ENCODE measurements around the gene OR2Y1. TPM values are rescaled to one million over a fixed set of nuclear protein-coding genes. Genes with fewer than 3 reads are reported as not detected.

Gene OR2Y1
- polyA plus RNA-seq, 1 donor (not counting 4 experiments of a cell fraction or from before 2014, with no cell fraction given) = not detected

DNA sequence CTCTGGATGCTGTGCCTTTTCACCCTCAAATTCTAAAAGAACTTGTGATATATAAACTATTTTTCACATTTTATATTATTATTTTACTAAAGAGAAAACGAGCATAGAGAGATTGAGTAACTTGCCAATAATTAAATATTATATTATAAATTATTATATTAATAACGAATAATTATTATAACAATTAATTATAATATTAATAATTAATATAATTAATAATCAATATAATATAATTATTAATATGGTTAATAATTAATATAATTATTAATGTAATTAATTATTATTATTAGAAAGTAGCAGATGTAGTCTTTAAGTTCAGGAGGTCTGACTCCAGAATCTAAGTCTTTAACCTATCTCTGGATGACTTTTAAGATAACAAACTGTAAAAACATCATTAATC, 20.1 kb downstream of the OR2Y1 start:
- no peak overlapping the region for H3K4me3 ChIP-seq (ENCODE audit: control insufficient read depth in 2 of 3, extremely low read depth in 1 of 3, insufficient read depth in 2 of 3, low read depth in 1 of 3, low read length in 3 of 3)
- no peak overlapping the region for H3K4me2 ChIP-seq (ENCODE audit: control insufficient read depth, extremely low read depth, insufficient read depth, low read depth, low read length)
- TF ChIP-seq, protein P1, sequence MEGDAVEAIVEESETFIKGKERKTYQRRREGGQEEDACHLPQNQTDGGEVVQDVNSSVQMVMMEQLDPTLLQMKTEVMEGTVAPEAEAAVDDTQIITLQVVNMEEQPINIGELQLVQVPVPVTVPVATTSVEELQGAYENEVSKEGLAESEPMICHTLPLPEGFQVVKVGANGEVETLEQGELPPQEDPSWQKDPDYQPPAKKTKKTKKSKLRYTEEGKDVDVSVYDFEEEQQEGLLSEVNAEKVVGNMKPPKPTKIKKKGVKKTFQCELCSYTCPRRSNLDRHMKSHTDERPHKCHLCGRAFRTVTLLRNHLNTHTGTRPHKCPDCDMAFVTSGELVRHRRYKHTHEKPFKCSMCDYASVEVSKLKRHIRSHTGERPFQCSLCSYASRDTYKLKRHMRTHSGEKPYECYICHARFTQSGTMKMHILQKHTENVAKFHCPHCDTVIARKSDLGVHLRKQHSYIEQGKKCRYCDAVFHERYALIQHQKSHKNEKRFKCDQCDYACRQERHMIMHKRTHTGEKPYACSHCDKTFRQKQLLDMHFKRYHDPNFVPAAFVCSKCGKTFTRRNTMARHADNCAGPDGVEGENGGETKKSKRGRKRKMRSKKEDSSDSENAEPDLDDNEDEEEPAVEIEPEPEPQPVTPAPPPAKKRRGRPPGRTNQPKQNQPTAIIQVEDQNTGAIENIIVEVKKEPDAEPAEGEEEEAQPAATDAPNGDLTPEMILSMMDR (optimal IDR thresholded peaks at IDR 0.05 in 1 of 3, IDR thresholded peaks at IDR 0.05 in 1 of 3, conservative IDR thresholded peaks at IDR 0.05 in 1 of 3; ENCODE audit: extremely low read depth in 1 of 3, insufficient read depth in 2 of 3, low read length in 3 of 3) = no peak
- no peak for TF ChIP-seq EZH2 (IDR thresholded peaks at IDR 0.05; ENCODE audit: low read length)
- no peaks in the 10 kb centered on the region for H3K9me3 ChIP-seq (ENCODE audit: control insufficient read depth, low read depth, low read length)
- no peak overlapping the region for H3K27ac ChIP-seq (ENCODE audit: control insufficient read depth, insufficient read depth, low read length)
- H4K20me1 ChIP-seq (ENCODE audit: control insufficient read depth, extremely low read depth, insufficient read depth, low read length) = no peaks in the 10 kb centered on the region
- no peaks in the 10 kb centered on the region for H3K79me2 ChIP-seq (ENCODE audit: control insufficient read depth, insufficient read depth, low read length)
- dilution Hi-C loops (cut with MboI; ENCODE audit: extremely low pct_ligation_motif_present, low sequenced_read_pairs) = no loop called here
- H2AFZ ChIP-seq (ENCODE audit: control insufficient read depth, low read length) = no peak overlapping the region
- DNase-seq (ENCODE audit: low read depth, low spot score) (no peak), FAIRE-seq (no peak)
- H3K4me1 ChIP-seq (ENCODE audit: control insufficient read depth, extremely low read depth, insufficient read depth, low read length) = no peaks in the 10 kb centered on the region
- H3K9me1 ChIP-seq (ENCODE audit: control insufficient read depth, extremely low read depth, insufficient read depth, low read length) = no peaks in the 10 kb centered on the region
- no peaks in the 10 kb centered on the region for H3K36me3 ChIP-seq (ENCODE audit: control insufficient read depth in 2 of 2, extremely low read depth in 1 of 2, insufficient read depth in 2 of 2, low read length in 2 of 2)
- H3K27me3 ChIP-seq (ENCODE audit: control insufficient read depth, extremely low read depth, insufficient read depth, low read length) = no peaks in the 10 kb centered on the region
- no peak overlapping the region for H3K9ac ChIP-seq (ENCODE audit: control insufficient read depth, extremely low read depth, insufficient read depth, low read length)

DNA sequence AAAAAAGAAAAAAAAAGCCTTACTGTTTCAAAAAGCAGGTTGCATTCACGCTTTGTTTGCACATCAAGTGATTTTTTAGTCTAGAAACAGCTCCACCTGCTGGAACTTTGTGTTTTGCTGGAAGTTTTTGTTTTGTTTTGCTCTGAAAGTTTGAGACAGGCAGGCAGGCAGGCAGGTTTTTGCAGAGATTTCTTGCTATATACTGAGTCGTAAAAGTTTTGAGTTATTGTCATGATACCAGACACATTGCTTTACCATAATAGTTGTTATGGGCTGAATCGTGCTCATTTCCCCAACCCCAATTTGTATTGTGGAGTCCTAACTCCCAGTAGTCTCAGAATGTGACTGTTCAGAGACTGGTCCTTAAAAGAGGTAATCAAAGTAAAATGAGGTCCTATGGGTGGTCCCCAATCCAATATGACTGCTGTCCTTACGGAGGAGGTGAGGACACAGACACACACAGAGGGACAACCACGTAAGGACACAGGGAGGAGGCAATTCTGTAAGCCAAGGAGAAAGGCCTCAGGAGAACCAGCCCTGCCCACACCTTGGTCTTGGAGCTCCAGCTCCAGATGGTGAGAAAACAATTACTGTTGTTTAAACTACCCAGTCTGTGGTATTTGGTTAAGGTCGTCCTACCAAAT, 20.9 kb downstream of the OR2Y1 start:
- no peaks in the 10 kb centered on the region for H3K9me3 ChIP-seq (ENCODE audit: control insufficient read depth, low read depth, low read length)
- dilution Hi-C loops (cut with MboI; ENCODE audit: extremely low pct_ligation_motif_present, low sequenced_read_pairs) = no loop called here
- H4K20me1 ChIP-seq (ENCODE audit: control insufficient read depth, extremely low read depth, insufficient read depth, low read length) = no peaks in the 10 kb centered on the region
- H2AFZ ChIP-seq (ENCODE audit: control insufficient read depth, low read length) = no peak overlapping the region
- H3K4me3 ChIP-seq (ENCODE audit: control insufficient read depth in 2 of 3, extremely low read depth in 1 of 3, insufficient read depth in 2 of 3, low read depth in 1 of 3, low read length in 3 of 3) = no peak overlapping the region
- H3K27ac ChIP-seq (ENCODE audit: control insufficient read depth, insufficient read depth, low read length) = no peak overlapping the region
- no peak overlapping the region for H3K4me2 ChIP-seq (ENCODE audit: control insufficient read depth, extremely low read depth, insufficient read depth, low read depth, low read length)
- H3K36me3 ChIP-seq (ENCODE audit: control insufficient read depth in 2 of 2, extremely low read depth in 1 of 2, insufficient read depth in 2 of 2, low read length in 2 of 2) = no peaks in the 10 kb centered on the region
- H3K9ac ChIP-seq (ENCODE audit: control insufficient read depth, extremely low read depth, insufficient read depth, low read length) = no peak overlapping the region
- H3K79me2 ChIP-seq (ENCODE audit: control insufficient read depth, insufficient read depth, low read length) = no peaks in the 10 kb centered on the region
- FAIRE-seq (no peak), DNase-seq (ENCODE audit: low read depth, low spot score) (no peak)
- no peaks in the 10 kb centered on the region for H3K27me3 ChIP-seq (ENCODE audit: control insufficient read depth, extremely low read depth, insufficient read depth, low read length)
- no peaks in the 10 kb centered on the region for H3K9me1 ChIP-seq (ENCODE audit: control insufficient read depth, extremely low read depth, insufficient read depth, low read length)
- TF ChIP-seq, protein P1 (optimal IDR thresholded peaks at IDR 0.05 in 1 of 3, IDR thresholded peaks at IDR 0.05 in 1 of 3, conservative IDR thresholded peaks at IDR 0.05 in 1 of 3; ENCODE audit: extremely low read depth in 1 of 3, insufficient read depth in 2 of 3, low read length in 3 of 3) = peak; percentile 14 to 65 (median 41)
- TF ChIP-seq EZH2 (IDR thresholded peaks at IDR 0.05; ENCODE audit: low read length) = no peak
- no peaks in the 10 kb centered on the region for H3K4me1 ChIP-seq (ENCODE audit: control insufficient read depth, extremely low read depth, insufficient read depth, low read length)

Measured in keratinocyte (primary cell).